Renal cortical epithelial cell (primary cell): ENCODE results near the gene ATAD5. TPM values are rescaled to one million over a fixed set of nuclear protein-coding genes. Genes with fewer than 3 reads are reported as not detected.
"Not testable (repeated sequence)": the region's sequence is repeated elsewhere in the genome, so short reads cannot be mapped to it uniquely, and the experiment has no call there.

Experiments used
- DNase-seq: peaks from one replicate; pipeline ENCODE4 v3.0.0-alpha.2; 2011; ENCODE audit warnings: low read depth
- total RNA-seq: library from RNA; depleted of rRNA; stranded (reverse); fragments of >200 nt; gene quantifications from 2 replicates; pipeline ENCODE4 v1.2.3, GENCODE V29; 2014

The ATAD5 gene
- total RNA-seq: 0.85 and 2.1 TPM in 2 replicates

GRCh38 chr17:30831663-30832437 is at the start of gene ATAD5:
TSS of gene ATAD5 (plus strand) at chr17:30831966. CDS start at chr17:30832348, 382 bp downstream.
- DNase-seq: peak; percentile 83

- DNase-seq: no peak
Measured at GRCh38 chr17:30782206-30782605, 49.6 kb upstream of the ATAD5 start.

GRCh38 chr17:30788918-30789317 is 42.8 kb upstream of the ATAD5 start:
- DNase-seq: no peak

GRCh38 chr17:30790279-30790678 is 41.5 kb upstream of the ATAD5 start:
- no peak for DNase-seq

GRCh38 chr17:30793282-30793977 is 38.3 kb upstream of the ATAD5 start:
- DNase-seq: no peak

GRCh38 chr17:30794372-30794771 is 37.4 kb upstream of the ATAD5 start:
- no peak for DNase-seq

- no peak for DNase-seq
Measured at GRCh38 chr17:30796016-30796415, 35.8 kb upstream of the ATAD5 start.

GRCh38 chr17:30801671-30802070 is 30.1 kb upstream of the ATAD5 start:
- no peak for DNase-seq

- DNase-seq: no peak
Measured at GRCh38 chr17:30805944-30806456, 25.8 kb upstream of the ATAD5 start.

- DNase-seq: no peak
Measured at GRCh38 chr17:30807896-30808295, 23.9 kb upstream of the ATAD5 start.

GRCh38 chr17:30808785-30809286 is 22.9 kb upstream of the ATAD5 start:
- no peak for DNase-seq

- DNase-seq: no peak
Measured at GRCh38 chr17:30809867-30810266, 21.9 kb upstream of the ATAD5 start.

- DNase-seq: peak; percentile 59
Measured at GRCh38 chr17:30812218-30813177, 19.3 kb upstream of the ATAD5 start.

- not testable (repeated sequence) for DNase-seq
Measured at GRCh38 chr17:30814236-30814635, 17.5 kb upstream of the ATAD5 start.

GRCh38 chr17:30814860-30815259 is 16.9 kb upstream of the ATAD5 start:
- peak; percentile 33 for DNase-seq

- no peak for DNase-seq
Measured at GRCh38 chr17:30816165-30816564, 15.6 kb upstream of the ATAD5 start.

GRCh38 chr17:30819971-30820705 is 11.6 kb upstream of the ATAD5 start:
- peak; percentile 46 for DNase-seq

- DNase-seq: no peak
Measured at GRCh38 chr17:30821871-30822723, 9.7 kb upstream of the ATAD5 start.

- not testable (repeated sequence) for DNase-seq
Measured at GRCh38 chr17:30822919-30823318, 8.8 kb upstream of the ATAD5 start.

- DNase-seq: no peak
Measured at GRCh38 chr17:30823421-30823820, 8.3 kb upstream of the ATAD5 start.
